ENCODE measurements around the gene GRIK4. TPM values are rescaled to one million over a fixed set of nuclear protein-coding genes. Genes with fewer than 3 reads are reported as not detected.

The GRIK4 gene
- total and polyA plus RNA-seq, 2 donors from 2014 or later = 0.25 TPM; not detected in 1

- Histone ChIP-seq H3K27ac (ENCODE audit: low read depth in 2 of 2, low read length in 2 of 2) (no peak overlapping the region), H3K4me3 (ENCODE audit: low read length in 3 of 3) (no peak overlapping the region), H3K4me1 (ENCODE audit: control insufficient read depth in 2 of 3, insufficient read depth in 2 of 3, low read depth in 1 of 3, low read length in 3 of 3) (no peaks in the 10 kb centered on the region), H3K9ac (ENCODE audit: low read length in 3 of 3) (no peak overlapping the region), H3K36me3 (ENCODE audit: control insufficient read depth in 2 of 3, insufficient read depth in 3 of 3, low read length in 3 of 3) (no peaks in the 10 kb centered on the region), H3K27me3 (ENCODE audit: control insufficient read depth, insufficient read depth, low read length) (no peaks in the 10 kb centered on the region), H3K9me3 (ENCODE audit: control insufficient read depth in 2 of 3, insufficient read depth in 1 of 3, low read length in 3 of 3) (no peaks in the 10 kb centered on the region)
- intact Hi-C loops (cut with DNase I) = no loop called here
- FAIRE-seq (no peak), DNase-seq (no peak)
- TF ChIP-seq CTCF (IDR thresholded peaks at IDR 0.05; ENCODE audit: borderline replicate concordance, extremely low read depth, insufficient read depth) = no peak
Observed at GRCh38 chr11:120867024-120867423, 355.5 kb downstream of the GRIK4 start.

- FAIRE-seq (no peak), DNase-seq (no peak)
- no peaks in the 10 kb centered on the region for H3K9me3 ChIP-seq (ENCODE audit: control insufficient read depth in 2 of 3, insufficient read depth in 1 of 3, low read length in 3 of 3)
- H3K9ac ChIP-seq (ENCODE audit: low read length in 3 of 3) = no peak overlapping the region
- no peaks in the 10 kb centered on the region for H3K27me3 ChIP-seq (ENCODE audit: control insufficient read depth, insufficient read depth, low read length)
- intact Hi-C loops (cut with DNase I) = no loop called here
- H3K4me1 ChIP-seq (ENCODE audit: control insufficient read depth in 2 of 3, insufficient read depth in 2 of 3, low read depth in 1 of 3, low read length in 3 of 3) = no peaks in the 10 kb centered on the region
- no peak overlapping the region for H3K4me3 ChIP-seq (ENCODE audit: low read length in 3 of 3)
- no peak for TF ChIP-seq CTCF (IDR thresholded peaks at IDR 0.05; ENCODE audit: borderline replicate concordance, extremely low read depth, insufficient read depth)
- no peak overlapping the region for H3K27ac ChIP-seq (ENCODE audit: low read depth in 2 of 2, low read length in 2 of 2)
- H3K36me3 ChIP-seq (ENCODE audit: control insufficient read depth in 2 of 3, insufficient read depth in 3 of 3, low read length in 3 of 3) = no peaks in the 10 kb centered on the region
Observed at GRCh38 chr11:120867531-120867930, 356.0 kb downstream of the GRIK4 start.

- no peak for FAIRE-seq
- no peak for TF ChIP-seq CTCF (IDR thresholded peaks at IDR 0.05; ENCODE audit: borderline replicate concordance, extremely low read depth, insufficient read depth)
- no peaks in the 10 kb centered on the region for H3K36me3 ChIP-seq (ENCODE audit: control insufficient read depth in 2 of 3, insufficient read depth in 3 of 3, low read length in 3 of 3)
- intact Hi-C loops (cut with DNase I) = no loop called here
- no peaks in the 10 kb centered on the region for H3K9me3 ChIP-seq (ENCODE audit: control insufficient read depth in 2 of 3, insufficient read depth in 1 of 3, low read length in 3 of 3)
- no peaks in the 10 kb centered on the region for H3K4me1 ChIP-seq (ENCODE audit: control insufficient read depth in 2 of 3, insufficient read depth in 2 of 3, low read depth in 1 of 3, low read length in 3 of 3)
- no peak overlapping the region for H3K9ac ChIP-seq (ENCODE audit: low read length in 3 of 3)
- H3K27me3 ChIP-seq (ENCODE audit: control insufficient read depth, insufficient read depth, low read length) = no peaks in the 10 kb centered on the region
- no peak overlapping the region for H3K4me3 ChIP-seq (ENCODE audit: low read length in 3 of 3)
- DNase-seq = no peak
- no peak overlapping the region for H3K27ac ChIP-seq (ENCODE audit: low read depth in 2 of 2, low read length in 2 of 2)
Observed at GRCh38 chr11:120867988-120868387, 356.4 kb downstream of the GRIK4 start.

GRCh38 chr11:120869097-120869496 lies 357.5 kb downstream of the GRIK4 start:
- Histone ChIP-seq H3K4me1 (ENCODE audit: control insufficient read depth in 2 of 3, insufficient read depth in 2 of 3, low read depth in 1 of 3, low read length in 3 of 3) (no peaks in the 10 kb centered on the region), H3K9ac (ENCODE audit: low read length in 3 of 3) (no peak overlapping the region), H3K4me3 (ENCODE audit: low read length in 3 of 3) (no peak overlapping the region), H3K27me3 (ENCODE audit: control insufficient read depth, insufficient read depth, low read length) (no peaks in the 10 kb centered on the region), H3K36me3 (ENCODE audit: control insufficient read depth in 2 of 3, insufficient read depth in 3 of 3, low read length in 3 of 3) (no peaks in the 10 kb centered on the region), H3K9me3 (ENCODE audit: control insufficient read depth in 2 of 3, insufficient read depth in 1 of 3, low read length in 3 of 3) (no peaks in the 10 kb centered on the region), H3K27ac (ENCODE audit: low read depth in 2 of 2, low read length in 2 of 2) (no peak overlapping the region)
- DNase-seq = no peak
- intact Hi-C loops (cut with DNase I) = no loop called here
- no peak for TF ChIP-seq CTCF (IDR thresholded peaks at IDR 0.05; ENCODE audit: borderline replicate concordance, extremely low read depth, insufficient read depth)
- FAIRE-seq = no peak

All from kidney (tissue), 14 donors.